ENCODE results near the gene HHATL.
"Not testable (repeated sequence)": the region's sequence is repeated elsewhere in the genome, so short reads cannot be mapped to it uniquely, and the experiment has no call there.

The HHATL gene

GRCh38 chr3:42733501-42734262 is 31.1 kb upstream of the HHATL start:
- DNase-seq = no peak

DNA sequence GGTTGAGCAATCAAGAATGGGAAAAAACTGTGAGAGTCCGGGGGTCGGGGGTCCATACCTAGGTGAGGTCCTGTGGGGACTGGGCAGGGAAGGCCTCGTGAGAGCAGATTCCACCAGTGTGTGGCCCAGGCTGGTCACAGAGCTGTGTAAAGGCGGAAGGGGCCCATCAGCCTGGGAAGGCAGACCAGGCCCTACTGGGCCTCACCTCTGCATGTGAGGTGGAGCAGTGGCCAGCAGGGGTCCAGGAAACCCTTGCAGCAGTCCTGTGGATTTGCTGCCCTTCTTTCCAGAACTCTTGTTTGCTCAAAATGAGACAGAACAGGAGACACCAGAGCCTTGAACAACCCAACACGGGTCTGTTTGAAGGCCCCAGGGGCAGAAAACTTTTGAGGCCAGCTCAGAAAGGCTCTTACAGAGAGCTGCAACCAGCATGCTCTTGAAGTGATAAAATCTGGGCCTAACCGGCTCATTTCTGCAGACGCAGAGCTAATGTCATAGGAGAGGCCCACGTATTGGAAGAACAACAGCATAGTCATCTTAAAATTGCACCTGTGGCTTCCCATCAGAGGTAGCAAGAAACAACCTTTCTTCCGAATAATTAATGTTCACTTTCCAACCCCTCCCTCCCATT is 30.3 kb upstream of the HHATL start:
- DNase-seq = no peak

- DNase-seq = no peak
Measured at GRCh38 chr3:42732196-42732828, 29.7 kb upstream of the HHATL start.

DNA sequence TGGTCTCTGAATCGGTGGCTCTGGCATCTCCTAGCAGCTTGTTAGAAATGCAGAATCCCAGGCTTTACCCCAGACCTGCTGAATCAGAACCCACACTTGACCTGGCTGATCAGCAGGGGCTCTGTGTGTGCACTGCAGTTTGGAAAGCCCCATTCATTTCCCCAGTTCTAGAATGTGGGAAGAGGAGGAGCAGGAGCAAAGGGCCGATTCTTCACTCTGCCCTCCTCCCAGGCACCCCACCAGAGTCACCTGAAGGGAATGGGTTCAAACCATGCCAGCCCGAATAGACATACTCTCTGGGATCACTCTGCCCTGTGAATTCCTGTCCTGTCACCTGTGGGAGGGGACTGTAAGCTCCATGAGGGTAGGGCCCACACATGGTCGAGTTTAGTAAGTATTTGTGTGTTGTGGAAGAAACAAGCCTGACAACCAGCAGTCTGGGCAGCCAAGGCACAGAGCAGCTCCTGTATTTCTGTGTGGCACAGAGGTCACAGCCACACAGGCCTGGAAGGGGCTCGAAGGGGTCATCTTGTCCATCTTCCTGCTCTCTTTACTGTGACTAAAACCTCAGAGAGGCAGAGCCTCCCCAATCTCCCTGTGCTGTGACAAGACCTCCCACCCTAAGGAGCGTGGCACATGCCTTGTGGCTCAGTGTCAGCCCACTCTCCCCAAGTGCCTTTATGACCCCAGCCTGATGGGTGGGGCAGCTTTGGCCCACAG is 29.0 kb upstream of the HHATL start:
- DNase-seq = no peak

GRCh38 chr3:42730706-42731420 is 28.3 kb upstream of the HHATL start:
- no peak for DNase-seq

- no peak for DNase-seq
Measured at GRCh38 chr3:42730294-42730693, 27.7 kb upstream of the HHATL start.

DNA sequence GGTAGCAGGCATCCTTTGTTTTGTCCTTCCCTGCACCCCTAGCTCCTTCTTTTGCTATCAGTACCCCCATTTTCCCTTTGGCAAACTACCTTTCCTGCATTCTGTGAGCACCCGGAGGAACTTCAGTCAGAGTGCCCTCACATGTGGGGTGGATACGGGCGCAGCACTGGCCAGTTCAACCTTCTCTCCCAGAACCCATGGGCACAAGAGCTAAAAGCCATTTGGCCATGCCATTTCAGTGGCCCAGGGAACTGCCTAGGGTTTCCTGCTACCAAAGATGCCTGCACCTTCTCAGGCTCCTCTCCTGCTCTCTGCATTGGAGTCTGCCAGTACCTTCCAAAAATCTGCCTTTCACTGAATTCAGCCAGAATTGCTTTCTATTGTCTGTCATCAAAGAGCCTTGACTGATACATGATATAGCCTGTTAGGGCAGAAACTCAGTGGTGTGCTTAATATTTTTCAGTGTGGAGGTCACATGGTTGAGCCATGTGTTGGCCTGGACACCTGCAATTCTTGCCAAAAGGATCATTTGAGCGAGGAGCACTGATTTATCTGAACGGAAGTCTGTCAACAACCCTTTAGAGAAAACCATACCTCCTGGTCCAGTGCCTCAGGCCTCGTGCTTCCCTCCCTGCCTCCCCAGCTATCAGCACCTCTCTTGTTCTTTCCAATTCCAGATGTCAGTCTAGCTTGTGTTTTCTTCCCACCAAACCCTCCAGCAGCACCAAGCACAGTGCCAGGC is 27.0 kb upstream of the HHATL start:
- no peak for DNase-seq

- no peak for DNase-seq
Measured at GRCh38 chr3:42728668-42729364, 26.2 kb upstream of the HHATL start.

- DNase-seq = no peak
Measured at GRCh38 chr3:42728056-42728455, 25.5 kb upstream of the HHATL start.

DNA sequence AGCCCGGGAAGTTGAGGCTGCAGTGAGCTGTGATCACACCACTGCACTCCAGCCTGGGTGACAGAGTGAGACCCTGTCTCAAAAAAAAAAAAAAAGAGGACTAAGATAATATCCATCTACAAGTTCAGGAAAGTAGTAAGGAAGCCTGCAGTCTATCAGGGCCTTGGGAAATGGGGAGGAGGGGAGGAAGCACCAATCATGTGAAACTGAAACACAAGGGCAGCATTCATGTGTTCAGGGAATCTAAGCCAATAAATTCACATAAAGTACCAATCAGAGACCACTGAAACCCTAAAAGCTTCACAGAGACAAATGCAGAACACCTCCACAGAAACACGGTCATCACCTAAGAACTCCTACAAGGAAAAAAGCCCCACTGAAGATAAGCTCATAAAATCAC is 22.9 kb upstream of the HHATL start:
- no peak for DNase-seq

- no peak for DNase-seq
Measured at GRCh38 chr3:42723219-42723618, 20.6 kb upstream of the HHATL start.

- not testable (repeated sequence) for DNase-seq
Measured at GRCh38 chr3:42722442-42722841, 19.8 kb upstream of the HHATL start.

DNA sequence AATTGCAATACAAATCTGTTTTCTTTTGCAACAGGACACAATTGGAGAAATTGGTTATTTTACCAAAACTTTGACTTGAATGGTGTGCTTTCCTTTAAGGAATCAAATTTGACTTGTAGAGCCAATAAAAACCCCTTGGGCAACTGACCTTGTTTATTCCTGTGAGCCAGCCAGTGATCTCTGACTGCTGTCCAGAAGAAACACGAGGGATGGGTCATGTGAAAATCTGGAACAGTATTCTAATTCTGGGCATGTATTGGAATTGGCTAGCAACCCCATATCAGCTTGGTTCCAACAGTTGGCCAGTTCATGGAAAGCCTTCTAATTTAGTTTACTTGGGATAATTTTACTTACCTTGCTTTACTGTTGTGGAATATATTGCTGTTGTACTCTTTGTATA is 19.1 kb upstream of the HHATL start:
- no peak for DNase-seq

- DNase-seq = no peak
Measured at GRCh38 chr3:42720126-42720525, 17.5 kb upstream of the HHATL start.

- no peak for DNase-seq
Measured at GRCh38 chr3:42719002-42719401, 16.4 kb upstream of the HHATL start.

DNA sequence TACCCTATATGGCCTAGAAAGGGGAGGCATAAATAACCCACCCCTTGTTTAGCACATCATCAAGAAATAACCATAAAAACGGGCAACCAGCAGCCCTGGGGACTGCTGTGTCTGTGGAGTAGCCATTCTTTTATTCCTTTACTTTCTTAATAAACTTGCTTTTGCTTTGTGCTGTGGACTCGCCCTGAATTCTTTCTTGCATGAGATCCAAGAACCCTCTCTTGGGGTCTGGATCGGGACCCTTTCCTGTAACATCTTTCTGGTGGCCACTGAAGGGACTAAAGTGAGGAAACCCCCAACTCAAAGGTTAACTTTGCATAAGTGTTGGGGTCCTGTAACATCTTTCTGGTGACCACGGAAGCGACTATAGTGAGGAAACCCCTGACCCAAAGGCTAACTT is 15.7 kb upstream of the HHATL start:
- no peak for DNase-seq

- no peak for DNase-seq
Measured at GRCh38 chr3:42717306-42717705, 14.7 kb upstream of the HHATL start.

DNA sequence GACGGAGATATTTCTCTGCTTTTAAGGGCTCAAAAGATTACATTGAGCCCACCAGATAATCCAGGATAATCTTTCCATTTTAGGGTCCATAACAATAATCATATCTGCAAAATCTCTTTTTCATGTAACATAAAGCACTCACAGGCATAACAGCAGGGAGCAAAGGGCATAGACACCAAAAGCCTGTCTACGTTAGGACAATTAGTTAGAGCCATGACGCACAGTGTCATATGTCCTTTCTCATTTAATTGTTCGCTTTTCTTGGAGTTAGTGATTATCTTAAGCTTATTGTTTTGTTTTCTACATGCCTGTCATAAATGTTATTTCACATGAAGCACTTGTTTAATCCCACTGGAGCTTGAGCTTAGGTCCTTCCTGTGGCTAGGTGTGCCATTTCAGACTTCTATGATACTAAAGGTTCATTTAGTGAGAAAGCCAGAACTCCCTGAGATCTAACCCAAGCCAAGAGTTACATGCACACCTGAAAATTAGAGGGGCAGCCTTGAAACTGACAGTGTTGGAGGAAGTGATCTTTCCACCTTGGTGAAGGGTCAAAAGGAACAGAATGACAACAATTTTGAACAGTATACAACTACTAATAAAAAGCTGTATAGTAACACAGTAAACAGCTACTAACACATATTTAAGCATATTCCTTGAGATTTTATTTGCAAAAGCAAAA is 11.7 kb upstream of the HHATL start:
- no peak for DNase-seq

DNA sequence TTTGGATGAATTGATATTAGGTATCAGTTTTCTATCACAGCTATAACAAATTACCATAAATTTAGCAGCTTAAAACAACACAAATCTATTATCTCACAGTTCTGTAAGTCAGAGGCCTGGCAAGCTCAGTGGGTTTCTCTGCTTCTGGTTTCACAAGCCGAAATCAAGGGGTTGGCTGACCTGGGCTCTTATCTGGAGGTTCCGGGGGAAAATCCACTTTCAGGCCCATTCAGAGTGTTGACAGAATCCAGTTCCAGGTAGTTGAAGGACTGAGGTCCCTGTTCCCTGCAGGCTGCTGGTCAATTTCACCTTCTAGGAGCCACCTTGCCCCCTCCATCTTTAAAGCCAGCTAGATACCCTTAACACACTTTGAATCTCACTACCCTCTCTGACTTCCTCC is 11.1 kb upstream of the HHATL start:
- no peak for DNase-seq

- no peak for DNase-seq
Measured at GRCh38 chr3:42712688-42713372, 10.2 kb upstream of the HHATL start.

- no peak for DNase-seq
Measured at GRCh38 chr3:42712344-42712648, 9.7 kb upstream of the HHATL start.

Data from NCI-H2081 treated with DMSO at 0.1 percent for 48 hours (cell line).